Tongue (tissue), 2 donors: ENCODE results near the gene ADAMTS6. TPM values are rescaled to one million over a fixed set of nuclear protein-coding genes. Genes with fewer than 3 reads are reported as not detected.

Experiments used
- DNase-seq: peaks from one replicate; pipeline ENCODE4 v3.0.0-alpha.2; 2015
- total RNA-seq: library from RNA; depleted of rRNA; stranded (reverse); fragments of >200 nt; gene quantifications from one replicate; pipeline ENCODE4 v1.2.3, GENCODE V29; 2014

ADAMTS6 gene
- total RNA-seq, 1 donor from 2014 or later, result 8.1 TPM

DNA sequence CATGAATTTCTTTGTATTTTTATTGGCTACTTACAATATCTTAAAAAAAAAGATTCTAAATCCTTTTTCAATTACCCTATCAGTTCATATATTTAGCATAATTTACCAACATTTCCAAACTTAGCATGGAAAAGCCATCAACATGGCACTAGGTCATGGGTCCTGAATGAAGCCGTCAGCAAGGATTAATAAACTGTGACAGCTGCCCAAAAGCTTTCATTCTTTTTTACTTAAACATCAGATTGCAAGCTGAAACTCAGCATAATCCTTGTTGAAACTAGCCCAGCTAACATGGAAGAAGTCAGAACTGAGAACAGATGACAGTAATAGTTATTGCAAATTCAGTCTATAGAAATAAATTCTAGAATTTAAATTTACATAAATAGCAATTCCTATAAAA lies 209.8 kb downstream of the ADAMTS6 start:
- DNase-seq, result no peak

- DNase-seq, result peak; percentile 74
These were observed 213.2 kb downstream of the ADAMTS6 start for GRCh38 chr5:65268525-65268924.

DNA sequence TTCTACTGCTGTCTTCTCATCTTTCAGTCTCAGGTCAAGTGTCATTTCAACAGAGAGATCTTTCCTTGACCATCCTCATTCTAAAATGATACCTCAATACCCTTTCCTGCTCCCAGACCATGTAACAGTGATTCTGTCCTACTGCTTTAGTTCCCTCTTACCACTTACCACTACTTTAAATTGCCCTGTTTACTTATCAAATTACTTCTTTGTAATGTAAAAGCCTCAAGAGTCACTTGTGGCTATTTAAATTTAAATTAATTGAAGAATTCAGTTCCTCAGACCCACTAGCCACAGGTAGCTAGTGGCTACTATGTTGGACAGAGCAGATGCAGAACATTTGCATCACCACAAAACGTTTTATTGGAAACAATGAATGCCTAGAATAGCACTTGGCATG lies 217.3 kb downstream of the ADAMTS6 start:
- no peak for DNase-seq

DNA sequence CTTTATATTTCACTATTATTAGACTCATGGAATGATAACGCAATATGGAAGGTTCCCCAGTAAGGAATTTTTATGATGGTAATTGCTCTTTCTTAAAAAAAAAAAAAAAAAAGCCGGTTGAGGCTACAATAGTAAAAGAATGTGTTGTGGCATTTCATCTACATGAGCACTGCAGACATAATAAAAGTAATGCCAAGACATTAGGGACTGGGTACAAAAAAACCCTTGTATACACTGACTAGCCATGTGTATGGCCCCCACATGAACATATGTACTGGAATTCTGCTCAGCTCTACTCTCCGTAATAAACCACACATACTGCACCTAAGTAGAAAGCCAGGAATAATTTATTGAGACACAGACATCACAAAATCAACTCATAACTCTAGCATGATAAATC lies 218.4 kb downstream of the ADAMTS6 start:
- no peak for DNase-seq

- peak; percentile 71 for DNase-seq
These were observed 219.1 kb downstream of the ADAMTS6 start for GRCh38 chr5:65262649-65263059.

- DNase-seq, result no peak
These were observed 219.6 kb downstream of the ADAMTS6 start for GRCh38 chr5:65262096-65262495.

DNA sequence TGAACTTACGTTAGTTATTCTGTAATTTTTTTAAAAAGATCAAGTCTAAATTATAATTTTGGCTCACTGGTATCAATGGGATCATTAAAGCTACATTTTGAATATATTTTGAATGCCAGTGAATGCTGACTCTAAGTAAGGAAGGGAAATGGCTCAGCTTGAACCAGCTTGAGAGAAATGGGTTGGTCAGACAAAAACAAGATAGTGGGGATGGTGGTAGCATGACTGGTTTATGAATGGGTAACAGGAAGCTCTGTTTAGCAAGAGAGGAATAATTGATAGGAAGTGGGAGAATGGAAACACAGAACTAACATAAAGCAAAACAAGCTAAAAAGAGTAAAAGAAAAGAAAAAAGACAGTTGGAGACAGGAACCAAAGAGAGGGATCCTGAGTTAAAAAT lies 220.2 kb downstream of the ADAMTS6 start:
- no peak for DNase-seq

- no peak for DNase-seq
These were observed 226.4 kb downstream of the ADAMTS6 start for GRCh38 chr5:65255294-65255693.

DNA sequence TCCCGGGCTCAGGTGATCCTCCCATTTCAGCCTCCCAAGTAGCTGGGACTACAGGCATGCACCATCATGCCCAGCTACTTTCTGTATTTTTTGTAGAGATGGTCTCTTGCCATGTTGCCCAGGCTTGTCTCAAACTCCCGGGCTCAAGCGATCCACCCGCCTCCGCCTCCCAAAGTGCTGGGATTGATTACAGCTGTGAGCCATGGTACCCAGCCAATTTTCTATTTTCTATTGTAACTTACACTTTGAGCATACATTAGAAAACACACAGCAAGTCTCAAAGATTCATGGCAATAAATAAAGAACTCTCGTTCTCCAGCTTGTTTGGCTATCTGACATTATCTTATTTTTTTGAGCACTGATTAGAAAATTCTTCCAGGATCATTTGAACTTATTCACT lies 228.7 kb downstream of the ADAMTS6 start:
- DNase-seq, result no peak

DNA sequence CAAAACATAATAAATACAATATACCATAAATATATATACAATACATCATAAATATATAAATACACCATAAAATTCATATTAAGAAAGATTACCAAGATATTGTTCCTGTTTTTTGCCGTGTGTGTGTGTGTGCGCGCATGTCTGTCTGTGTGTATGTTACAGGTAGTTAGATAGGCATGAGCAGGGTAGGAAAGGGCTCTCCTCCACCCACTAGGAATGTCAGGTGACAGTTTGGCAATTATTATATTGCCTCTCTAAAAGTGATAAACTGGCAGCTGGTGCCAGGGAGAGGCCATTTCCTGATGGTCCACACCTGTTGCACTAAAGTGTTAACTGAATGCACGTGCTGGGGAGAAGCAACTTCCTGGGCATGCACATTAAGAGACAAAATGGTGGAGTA lies 232.8 kb downstream of the ADAMTS6 start:
- DNase-seq, result no peak

- no peak for DNase-seq
These were observed 234.1 kb downstream of the ADAMTS6 start for GRCh38 chr5:65247594-65247993.

GRCh38 chr5:65246741-65247140 lies 235.0 kb downstream of the ADAMTS6 start:
- no peak for DNase-seq

- DNase-seq, result no peak
These were observed 237.7 kb downstream of the ADAMTS6 start for GRCh38 chr5:65244031-65244430.

GRCh38 chr5:65243161-65243560 lies 238.6 kb downstream of the ADAMTS6 start:
- DNase-seq, result no peak

GRCh38 chr5:65229841-65230240 lies 251.9 kb downstream of the ADAMTS6 start:
- no peak for DNase-seq

DNA sequence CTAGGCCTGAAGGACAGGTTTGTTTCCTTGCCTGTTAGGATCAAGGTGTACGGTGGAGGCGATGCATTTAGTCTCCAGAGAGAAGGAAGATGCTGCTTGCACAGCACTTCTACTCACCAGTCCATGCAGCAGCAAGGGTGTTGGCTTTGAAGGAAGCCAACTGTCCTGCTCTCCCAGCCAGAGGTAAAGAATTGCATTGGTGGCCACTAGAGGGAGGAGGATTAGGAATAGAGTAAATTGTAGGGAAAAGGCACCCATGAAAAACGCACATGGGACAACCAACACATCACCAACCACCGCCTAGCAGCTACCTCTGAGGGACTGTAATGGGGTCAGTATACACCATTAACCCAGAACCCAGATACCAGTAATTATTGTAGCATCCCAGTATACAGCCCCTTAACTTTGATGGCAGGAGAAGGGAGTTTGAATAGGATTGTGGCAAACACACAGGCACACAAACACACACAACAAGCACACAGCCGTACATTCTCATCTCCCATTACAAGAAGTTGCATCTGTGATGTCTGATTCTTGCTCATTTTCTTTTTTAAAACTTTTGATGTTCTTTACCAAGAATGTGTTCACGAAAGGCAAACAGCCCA lies 267.7 kb downstream of the ADAMTS6 start:
- peak; percentile 3 for DNase-seq

DNA sequence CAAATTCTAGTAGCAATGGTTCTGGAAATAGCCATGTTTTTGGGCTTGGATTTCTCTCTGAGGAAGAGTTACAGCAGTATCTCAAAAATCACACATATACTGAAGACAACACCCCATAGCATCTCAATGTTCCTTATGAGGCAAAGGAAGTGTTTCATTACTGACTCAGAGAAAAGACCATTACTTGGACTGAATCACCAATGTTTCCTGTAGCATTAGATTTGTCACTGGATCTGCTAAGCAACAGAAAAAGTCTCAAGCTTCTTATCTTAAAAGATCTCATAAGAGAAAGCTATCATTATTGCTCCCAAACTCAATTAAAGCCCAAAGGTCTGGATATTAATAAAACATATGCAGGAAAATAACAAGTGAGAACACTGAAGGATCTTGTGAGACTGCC lies 272.4 kb downstream of the ADAMTS6 start:
- DNase-seq, result no peak

DNA sequence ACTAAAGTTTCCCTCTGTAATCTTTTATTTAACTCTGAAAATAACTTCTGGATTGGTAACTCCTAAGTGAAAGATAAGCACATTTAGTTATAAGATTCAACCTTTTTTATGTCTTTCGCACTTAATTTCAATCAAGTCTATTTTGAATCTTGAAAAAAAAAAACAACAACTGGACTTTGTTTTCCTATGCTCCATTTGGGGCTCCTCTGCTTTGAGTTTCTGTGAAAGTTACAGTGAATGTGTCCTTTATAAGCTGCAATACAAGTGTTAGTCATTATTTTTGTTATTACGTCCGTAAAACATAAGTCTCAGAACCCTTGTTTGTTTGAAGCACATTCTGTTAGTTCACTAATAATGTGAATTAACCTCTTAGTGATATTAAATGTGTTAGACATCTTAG lies 276.8 kb downstream of the ADAMTS6 start:
- DNase-seq, result no peak

DNA sequence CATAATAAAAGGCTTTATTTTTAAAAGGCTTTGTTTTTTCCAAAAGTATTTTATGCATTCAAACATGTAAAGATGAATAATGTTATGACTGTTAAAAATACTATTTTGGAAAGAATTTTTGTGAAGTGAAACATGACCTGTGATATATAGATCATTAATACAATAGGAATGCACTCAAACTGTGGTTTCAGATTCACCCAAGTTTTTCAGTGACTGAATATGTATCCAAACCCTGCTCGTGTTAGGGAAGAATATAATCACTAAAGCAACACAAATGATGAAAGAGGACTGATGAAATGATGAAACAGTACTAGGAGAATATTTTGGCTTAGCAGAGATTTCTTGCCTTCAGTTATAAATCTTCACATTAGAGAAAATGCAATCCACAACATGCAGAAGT lies 278.0 kb downstream of the ADAMTS6 start:
- no peak for DNase-seq

DNA sequence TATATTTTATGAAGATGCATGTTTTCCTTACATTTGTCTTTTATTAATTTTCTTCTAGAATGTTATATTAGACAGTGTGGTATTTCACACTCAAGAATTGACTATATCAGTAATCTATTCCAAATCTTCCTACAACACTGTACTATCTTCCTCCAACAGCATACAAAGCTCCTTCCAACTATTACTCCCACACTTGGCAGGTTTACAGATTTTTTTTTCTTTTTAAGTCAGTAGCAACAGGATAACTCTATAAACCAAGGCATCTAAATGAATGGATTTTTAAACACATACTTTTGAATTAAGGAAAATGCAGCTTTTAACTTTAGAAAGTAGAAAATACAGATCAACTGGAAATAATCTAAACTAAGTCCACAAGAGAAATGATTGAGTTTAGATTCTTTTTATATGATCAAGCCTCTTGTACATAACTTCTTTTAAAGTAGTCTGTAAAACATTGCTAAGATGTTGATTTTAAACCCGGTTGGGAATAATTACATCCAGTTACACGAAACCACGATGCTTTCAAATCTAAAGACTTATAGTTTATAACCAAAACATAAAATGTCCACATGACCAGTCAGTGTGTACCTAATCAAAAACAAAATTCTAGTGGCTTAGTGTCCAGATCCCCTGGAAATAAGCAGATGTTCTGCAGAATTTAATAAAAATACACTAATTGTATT lies 281.6 kb downstream of the ADAMTS6 start:
- DNase-seq, result peak; percentile 41

DNA sequence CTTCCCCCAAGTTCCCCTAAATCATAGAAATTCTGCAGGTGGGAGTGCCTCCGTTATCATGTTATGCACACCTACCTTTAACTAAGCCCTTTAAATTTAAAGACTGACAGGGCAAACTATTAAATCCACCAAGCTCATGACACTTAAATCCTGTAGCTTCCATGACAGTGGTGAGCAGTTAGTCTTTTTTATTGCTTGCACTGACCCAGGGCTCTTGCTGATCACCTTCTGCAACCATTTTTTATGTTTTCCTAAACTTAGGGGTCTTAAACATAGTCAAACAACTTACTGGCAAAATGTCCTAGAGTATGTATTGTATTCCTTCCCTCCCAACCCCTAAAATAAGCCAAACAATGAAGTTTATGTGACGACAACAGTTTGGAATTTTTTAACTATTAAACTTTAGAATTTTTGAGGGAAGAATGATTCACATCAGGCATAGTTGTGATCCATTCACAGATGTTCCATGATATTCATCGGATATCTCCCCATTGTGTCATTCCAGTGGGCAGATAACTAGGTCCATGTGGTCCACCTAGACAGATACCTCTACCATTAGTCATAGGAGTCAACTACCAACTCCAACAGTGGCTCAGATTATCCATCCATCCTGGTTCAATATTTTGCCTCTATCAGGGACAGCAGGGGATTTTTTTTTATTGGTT lies 283.1 kb downstream of the ADAMTS6 start:
- DNase-seq, result no peak

DNA sequence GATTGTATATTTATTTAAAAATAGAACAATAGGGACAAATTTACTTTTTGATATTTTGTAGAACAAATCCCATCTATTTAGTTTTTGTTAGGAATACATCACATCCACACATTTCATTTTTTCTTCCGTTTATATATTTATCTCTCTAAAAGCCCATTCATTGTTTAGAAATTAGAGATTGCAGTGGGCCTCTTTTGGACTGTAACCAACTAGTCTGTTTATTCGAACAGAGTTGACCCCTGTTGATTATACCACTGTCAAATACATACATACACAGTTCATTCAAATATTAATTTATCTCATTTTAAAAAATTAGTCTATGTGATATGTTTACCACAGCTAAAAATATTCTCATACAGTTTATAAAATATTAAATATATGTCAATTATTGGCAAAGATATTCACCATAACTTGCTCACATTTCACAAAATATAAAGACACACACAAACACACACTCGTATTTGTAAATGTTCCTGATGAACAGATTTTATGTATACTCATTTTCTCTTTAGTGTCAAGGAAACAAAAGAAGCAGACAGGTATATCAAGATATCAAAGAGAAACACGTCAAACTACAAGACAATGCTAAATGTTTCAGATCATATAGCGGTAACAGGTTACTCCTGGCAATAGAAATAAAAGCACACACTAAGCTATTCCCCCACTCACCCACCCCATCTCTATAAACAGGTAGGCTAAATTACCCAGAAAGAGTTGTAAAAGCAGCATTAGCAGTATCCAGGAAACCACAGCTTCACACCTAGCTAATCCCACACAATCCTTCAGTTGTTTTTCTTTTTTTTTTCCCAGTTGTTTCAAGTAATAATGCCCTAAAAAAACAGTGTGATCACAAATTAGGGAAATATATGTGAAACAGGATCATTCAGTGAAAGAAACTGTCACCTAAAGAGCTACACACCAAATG lies 283.9 kb downstream of the ADAMTS6 start:
- DNase-seq, result no peak

- no peak for DNase-seq
These were observed 286.8 kb downstream of the ADAMTS6 start for GRCh38 chr5:65194871-65195270.
